Peyer's patch (tissue), 4 donors: ENCODE results near the gene GALC.

Experiments used
- CTCF ChIP-seq, 6 experiments: fragments of 450-650 bp in 4 of 6; fragments of 200-600 bp in 2 of 6; sonication (generic) in 1 of 6; IDR thresholded peaks; one replicate each; pipeline ENCODE4 v1.5.1; 2017 to 2019; ENCODE audit warnings: antibody characterized with exemption in 6 of 6, mild to moderate bottlenecking in 3 of 6, moderate library complexity in 1 of 6
- POLR2A ChIP-seq, 2 donors: fragments of 450-650 bp; IDR thresholded peaks; one replicate each; pipeline ENCODE4 v1.5.1; 2017; ENCODE audit warnings: antibody characterized with exemption in 2 of 2, mild to moderate bottlenecking in 2 of 2, moderate library complexity in 2 of 2

GRCh38 chr14:87916103-87916885 is 76.7 kb downstream of the GALC start:
- TF ChIP-seq CTCF (IDR thresholded peaks at IDR 0.05) (no peak), POLR2A (IDR thresholded peaks at IDR 0.05) (no peak)
